ENCODE data around the gene PCDHGA7.
"Not testable (repeated sequence)": the region's sequence is repeated elsewhere in the genome, so short reads cannot be mapped to it uniquely, and the experiment has no call there.

PCDHGA7 gene

DNA sequence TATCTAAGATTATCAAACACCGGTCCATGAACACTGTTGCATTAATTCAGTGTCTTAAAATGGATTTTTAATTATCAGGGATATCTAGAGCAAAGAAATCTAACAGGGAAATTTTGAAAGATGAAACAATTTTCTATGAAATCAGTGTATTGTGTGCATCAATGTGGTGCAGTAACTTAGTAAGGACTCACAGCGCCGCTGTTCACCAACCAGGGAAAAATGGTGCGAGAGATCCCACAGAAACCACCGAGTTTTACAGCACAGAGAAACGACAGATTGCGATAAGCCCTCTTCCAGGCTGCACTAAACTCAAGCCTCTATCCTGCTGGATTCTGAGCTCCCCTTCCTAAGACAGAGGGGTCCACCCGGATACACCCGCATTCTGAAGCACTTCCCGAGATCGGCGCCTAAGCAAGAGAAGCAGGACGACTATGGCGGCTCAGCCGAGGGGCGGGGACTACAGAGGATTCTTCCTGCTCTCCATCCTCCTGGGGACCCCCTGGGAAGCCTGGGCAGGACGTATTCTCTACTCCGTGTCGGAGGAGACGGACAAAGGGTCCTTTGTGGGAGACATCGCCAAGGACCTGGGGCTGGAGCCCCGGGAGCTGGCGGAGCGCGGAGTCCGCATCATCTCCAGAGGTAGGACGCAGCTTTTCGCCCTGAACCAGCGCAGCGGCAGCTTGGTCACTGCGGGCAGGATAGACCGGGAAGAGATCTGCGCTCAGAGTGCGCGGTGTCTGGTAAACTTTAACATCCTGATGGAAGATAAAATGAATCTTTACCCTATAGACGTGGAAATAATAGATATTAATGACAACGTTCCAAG is at the start of gene PCDHGA7:
Gene PCDHGA7, plus strand, starts transcription at position 274 of the 826 bp plus-strand sequence. Its CDS starts 158 bp downstream, at position 432.
- H3K4me3 Mint-ChIP-seq, result no peak within 1 kb of the TSS
- no peaks in the 10 kb centered on the region for H3K27me3 Mint-ChIP-seq (ENCODE audit: low read depth, poor library complexity)
- DNase-seq, result no peak
- TF ChIP-seq, protein P1, sequence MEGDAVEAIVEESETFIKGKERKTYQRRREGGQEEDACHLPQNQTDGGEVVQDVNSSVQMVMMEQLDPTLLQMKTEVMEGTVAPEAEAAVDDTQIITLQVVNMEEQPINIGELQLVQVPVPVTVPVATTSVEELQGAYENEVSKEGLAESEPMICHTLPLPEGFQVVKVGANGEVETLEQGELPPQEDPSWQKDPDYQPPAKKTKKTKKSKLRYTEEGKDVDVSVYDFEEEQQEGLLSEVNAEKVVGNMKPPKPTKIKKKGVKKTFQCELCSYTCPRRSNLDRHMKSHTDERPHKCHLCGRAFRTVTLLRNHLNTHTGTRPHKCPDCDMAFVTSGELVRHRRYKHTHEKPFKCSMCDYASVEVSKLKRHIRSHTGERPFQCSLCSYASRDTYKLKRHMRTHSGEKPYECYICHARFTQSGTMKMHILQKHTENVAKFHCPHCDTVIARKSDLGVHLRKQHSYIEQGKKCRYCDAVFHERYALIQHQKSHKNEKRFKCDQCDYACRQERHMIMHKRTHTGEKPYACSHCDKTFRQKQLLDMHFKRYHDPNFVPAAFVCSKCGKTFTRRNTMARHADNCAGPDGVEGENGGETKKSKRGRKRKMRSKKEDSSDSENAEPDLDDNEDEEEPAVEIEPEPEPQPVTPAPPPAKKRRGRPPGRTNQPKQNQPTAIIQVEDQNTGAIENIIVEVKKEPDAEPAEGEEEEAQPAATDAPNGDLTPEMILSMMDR (IDR thresholded peaks at IDR 0.05), result no peak
- H3K9me3 Mint-ChIP-seq, result peaks cover 85% of the 10 kb centered on the region
- no peak within 1 kb of the TSS for H3K27ac Mint-ChIP-seq
- H3K4me1 Mint-ChIP-seq, result no peaks in the 10 kb centered on the region
- H3K36me3 Mint-ChIP-seq (ENCODE audit: low read depth), result peaks cover 25% of the 10 kb centered on the region

DNA sequence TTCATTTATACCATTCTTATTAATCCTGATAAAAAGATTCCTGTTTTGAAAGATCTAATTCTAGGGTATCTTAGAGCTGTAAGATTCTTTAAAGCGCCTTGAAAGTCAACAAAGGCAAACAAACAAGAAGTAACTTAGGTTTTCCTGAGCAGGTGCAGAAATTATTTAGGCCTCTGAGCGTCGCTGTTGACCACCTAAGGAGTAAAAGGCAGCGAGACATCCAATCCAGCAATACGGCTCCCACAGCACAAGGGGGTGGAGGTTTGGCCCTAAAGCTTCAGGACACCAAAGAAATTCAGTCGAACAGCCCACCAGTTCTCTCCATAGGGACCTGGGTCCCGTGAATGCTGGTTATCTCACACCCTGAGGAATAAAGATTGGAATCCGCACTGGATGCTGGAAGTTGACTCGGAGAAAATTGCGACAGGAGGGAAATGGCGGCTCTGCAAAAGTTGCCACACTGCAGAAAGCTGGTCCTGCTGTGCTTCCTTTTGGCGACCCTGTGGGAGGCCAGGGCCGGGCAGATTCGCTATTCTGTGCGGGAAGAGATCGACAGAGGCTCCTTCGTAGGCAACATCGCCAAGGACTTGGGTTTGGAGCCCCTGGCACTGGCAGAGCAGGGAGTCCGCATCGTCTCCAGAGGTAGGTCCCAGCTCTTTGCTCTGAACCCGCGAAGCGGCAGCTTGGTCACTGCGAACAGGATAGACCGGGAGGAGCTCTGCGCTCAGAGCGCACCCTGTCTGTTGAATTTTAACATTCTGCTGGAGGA is 43.8 kb upstream of the PCDHGA7 start, which contains the start of gene PCDHGA2:
Gene PCDHGA2, plus strand, starts transcription at position 223 of the 769 bp plus-strand sequence.
- Mint-ChIP-seq H3K9me3 (peaks cover 91% of the 10 kb centered on the region), H3K4me3 (no peak within 1 kb of the TSS), H3K27me3 (ENCODE audit: low read depth, poor library complexity) (peaks cover 3% of the 10 kb centered on the region), H3K27ac (no peak within 1 kb of the TSS), H3K36me3 (ENCODE audit: low read depth) (peaks cover 10% of the 10 kb centered on the region), H3K4me1 (no peaks in the 10 kb centered on the region)
- TF ChIP-seq, protein P1 (IDR thresholded peaks at IDR 0.05), result no peak
- no peak for DNase-seq

DNA sequence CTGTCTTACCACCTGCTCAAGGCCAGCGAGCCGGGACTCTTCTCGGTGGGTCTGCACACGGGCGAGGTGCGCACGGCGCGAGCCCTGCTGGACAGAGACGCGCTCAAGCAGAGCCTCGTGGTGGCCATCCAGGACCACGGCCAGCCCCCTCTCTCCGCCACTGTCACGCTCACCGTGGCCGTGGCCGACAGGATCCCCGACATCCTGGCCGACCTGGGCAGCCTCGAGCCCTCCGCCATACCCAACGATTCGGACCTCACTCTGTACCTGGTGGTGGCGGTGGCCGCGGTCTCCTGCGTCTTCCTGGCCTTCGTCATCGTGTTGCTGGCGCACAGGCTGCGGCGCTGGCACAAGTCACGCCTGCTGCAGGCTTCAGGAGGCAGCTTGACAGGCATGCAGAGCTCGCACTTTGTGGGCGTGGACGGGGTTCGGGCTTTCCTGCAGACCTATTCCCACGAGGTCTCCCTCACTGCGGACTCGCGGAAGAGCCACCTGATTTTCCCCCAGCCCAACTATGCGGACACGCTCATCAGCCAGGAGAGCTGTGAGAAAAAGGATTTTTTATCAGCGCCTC is 41.7 kb upstream of the PCDHGA7 start:
- H3K4me1 Mint-ChIP-seq; H3K4me3 Mint-ChIP-seq; DNase-seq; H3K27ac Mint-ChIP-seq; H3K27me3 Mint-ChIP-seq (ENCODE audit: low read depth, poor library complexity): not testable (repeated sequence)
- Mint-ChIP-seq H3K36me3 (ENCODE audit: low read depth) (peaks cover 14% of the 10 kb centered on the region), H3K9me3 (peaks cover 91% of the 10 kb centered on the region)

DNA sequence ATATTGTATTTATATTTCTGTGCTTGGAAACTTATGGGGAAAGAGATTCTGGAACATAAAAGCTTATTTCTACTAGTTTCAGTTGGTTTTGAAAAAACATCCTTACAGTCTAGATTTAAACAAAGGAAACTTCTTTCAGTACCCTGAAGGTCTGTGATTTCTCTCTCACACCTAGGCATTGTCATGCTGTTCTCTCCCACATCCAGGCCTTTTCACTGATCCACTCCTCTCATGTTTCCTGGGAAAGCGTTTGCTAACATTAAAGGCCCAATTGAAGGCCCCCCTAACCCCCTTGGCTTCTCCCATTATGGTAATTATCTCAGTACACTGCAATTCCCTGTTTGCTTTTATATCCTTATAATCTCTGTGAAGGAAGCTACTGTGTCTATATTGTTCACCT is 39.8 kb upstream of the PCDHGA7 start:
- TF ChIP-seq, protein P1 (IDR thresholded peaks at IDR 0.05), result no peak
- Mint-ChIP-seq H3K27me3 (ENCODE audit: low read depth, poor library complexity) (peaks cover 3% of the 10 kb centered on the region), H3K36me3 (ENCODE audit: low read depth) (peaks cover 24% of the 10 kb centered on the region), H3K4me1 (no peaks in the 10 kb centered on the region), H3K4me3 (no peak overlapping the region), H3K27ac (no peak overlapping the region), H3K9me3 (peaks cover 89% of the 10 kb centered on the region)
- no peak for DNase-seq

DNA sequence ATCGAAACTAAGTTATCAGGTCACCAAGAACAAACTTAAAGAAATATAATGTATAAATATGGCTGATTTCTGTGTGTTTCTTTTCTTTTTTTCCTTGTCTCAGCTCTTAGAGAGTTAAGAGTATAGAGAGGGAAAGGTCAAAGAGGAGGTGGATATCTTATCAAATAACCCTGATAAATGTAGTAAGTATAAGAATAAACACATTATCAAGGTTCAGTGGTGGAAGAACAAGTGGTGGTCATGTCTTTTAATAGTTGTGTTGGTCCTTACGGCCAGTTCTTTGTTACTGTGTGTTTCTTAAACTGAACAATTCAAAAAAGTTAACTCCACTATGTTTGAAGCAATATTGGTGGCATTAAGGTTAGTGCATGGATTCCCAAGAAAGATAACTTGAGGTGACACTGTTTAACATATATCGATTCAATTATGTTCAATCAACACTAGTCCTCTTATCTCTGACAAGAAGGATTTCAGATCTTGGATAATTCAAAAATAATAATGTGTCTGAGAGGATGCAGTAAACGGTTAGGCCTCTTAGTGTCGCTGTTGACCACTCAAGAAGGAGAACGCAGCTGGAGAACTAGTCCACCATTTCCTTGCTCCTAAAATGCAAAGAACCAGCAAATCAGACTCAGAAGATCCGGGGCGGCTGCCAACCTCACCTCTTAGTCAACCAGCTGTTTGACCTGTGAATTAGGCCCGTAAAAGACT is 39.1 kb upstream of the PCDHGA7 start, which contains the start of gene PCDHGA3:
Gene PCDHGA3, plus strand, starts transcription at position 588 of the 711 bp plus-strand sequence. CDS start 205 bp downstream, outside the sequence.
- Mint-ChIP-seq H3K4me3 (no peak within 1 kb of the TSS), H3K27me3 (ENCODE audit: low read depth, poor library complexity) (peaks cover 3% of the 10 kb centered on the region), H3K4me1 (no peaks in the 10 kb centered on the region), H3K36me3 (ENCODE audit: low read depth) (peaks cover 23% of the 10 kb centered on the region), H3K9me3 (peaks cover 87% of the 10 kb centered on the region), H3K27ac (no peak within 1 kb of the TSS)
- TF ChIP-seq, protein P1 (IDR thresholded peaks at IDR 0.05), result no peak
- DNase-seq, result no peak

Measured in nephron progenitor cell (in vitro differentiated cells).